WTC11 (cell line): ENCODE data around the gene DBN1.

ENCODE experiments used
- ATF3 ChIP-seq: sonication (generic); formaldehyde crosslinking; conservative IDR thresholded peaks from 2 replicates; pipeline ENCODE4 v1.8.1; 2022; ENCODE audit warnings: mild to moderate bottlenecking, missing genetic modification reagents
- ESRRA ChIP-seq: sonication (generic); formaldehyde crosslinking; IDR thresholded peaks from 2 replicates; pipeline ENCODE4 v1.8.1; 2022; ENCODE audit warnings: mild to moderate bottlenecking, missing genetic modification reagents, borderline replicate concordance
- NR1H2 ChIP-seq: sonication (generic); formaldehyde crosslinking; IDR thresholded peaks from 2 replicates; pipeline ENCODE4 v1.9.0; 2021; ENCODE audit warnings: mild to moderate bottlenecking, moderate library complexity, missing genetic modification reagents
- NR3C1 ChIP-seq: sonication (generic); formaldehyde crosslinking; conservative IDR thresholded peaks from 2 replicates; pipeline ENCODE4 v1.8.1; 2023; ENCODE audit warnings: low read depth, mild to moderate bottlenecking, missing genetic modification reagents
- RELA ChIP-seq: sonication (generic); formaldehyde crosslinking; IDR thresholded peaks from 2 replicates; pipeline ENCODE4 v1.8.1; 2022; ENCODE audit warnings: missing genetic modification reagents, mild to moderate bottlenecking, borderline replicate concordance
- ZNF121 ChIP-seq: sonication (generic); formaldehyde crosslinking; IDR thresholded peaks from 2 replicates; pipeline ENCODE4 v1.8.0; 2023; ENCODE audit warnings: missing genetic modification reagents
- ZNF219 ChIP-seq: sonication (generic); formaldehyde crosslinking; IDR thresholded peaks from 2 replicates; pipeline ENCODE4 v1.8.0; 2023; ENCODE audit warnings: missing genetic modification reagents, mild to moderate bottlenecking, borderline replicate concordance
- TF ChIP-seq, protein P1 (sequence below): fragments of 200-600 bp; IDR thresholded peaks from 2 replicates; pipeline ENCODE4 v1.8.0; 2022; ENCODE audit warnings: antibody characterized with exemption

DNA sequence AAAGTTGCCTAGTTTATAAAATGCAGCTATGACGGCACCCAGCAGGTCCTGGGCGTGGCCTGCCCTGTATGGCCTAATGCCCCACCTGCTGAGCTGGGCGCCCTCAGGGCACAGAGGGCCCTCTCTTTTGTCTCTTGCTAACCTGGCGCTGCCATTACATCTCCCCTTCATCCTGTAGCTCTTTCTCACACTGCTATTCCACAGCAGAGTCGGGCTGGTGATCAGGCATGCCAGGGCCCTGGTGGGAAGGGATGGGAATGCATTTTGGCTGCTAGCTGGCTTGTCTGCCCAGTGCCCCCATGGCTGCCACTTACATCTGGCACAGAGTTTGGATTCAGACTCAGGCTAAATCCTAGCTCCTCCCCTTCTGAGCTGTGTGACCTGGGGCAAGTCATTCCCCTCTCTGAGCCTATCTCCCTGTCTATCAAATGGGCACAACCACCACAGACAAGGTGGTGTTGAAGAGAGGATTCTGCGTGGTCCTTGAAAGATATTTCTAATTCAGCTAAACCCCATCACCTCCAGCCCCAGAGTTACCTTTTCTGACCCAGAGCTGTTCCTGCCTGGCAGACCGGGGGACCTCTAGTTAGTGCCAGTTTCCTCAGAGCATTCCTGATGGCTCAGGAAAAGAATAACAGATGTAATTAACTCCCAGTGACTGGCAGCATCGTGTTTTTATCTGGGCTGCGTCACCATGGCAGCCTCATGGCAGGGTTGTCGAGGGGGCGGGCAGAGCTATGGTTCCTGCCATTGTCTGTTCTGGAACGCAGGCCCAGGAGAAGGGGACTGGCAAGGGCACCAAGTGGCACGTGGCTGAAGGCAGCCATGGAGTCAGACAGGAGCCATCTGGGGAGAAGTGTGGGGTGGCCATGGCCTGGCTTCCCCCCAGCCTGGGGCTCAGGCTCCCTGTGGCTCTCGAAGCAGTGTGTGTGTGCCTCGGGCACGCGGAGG, 20.5 kb downstream of the DBN1 start:
- TF ChIP-seq, protein P1, sequence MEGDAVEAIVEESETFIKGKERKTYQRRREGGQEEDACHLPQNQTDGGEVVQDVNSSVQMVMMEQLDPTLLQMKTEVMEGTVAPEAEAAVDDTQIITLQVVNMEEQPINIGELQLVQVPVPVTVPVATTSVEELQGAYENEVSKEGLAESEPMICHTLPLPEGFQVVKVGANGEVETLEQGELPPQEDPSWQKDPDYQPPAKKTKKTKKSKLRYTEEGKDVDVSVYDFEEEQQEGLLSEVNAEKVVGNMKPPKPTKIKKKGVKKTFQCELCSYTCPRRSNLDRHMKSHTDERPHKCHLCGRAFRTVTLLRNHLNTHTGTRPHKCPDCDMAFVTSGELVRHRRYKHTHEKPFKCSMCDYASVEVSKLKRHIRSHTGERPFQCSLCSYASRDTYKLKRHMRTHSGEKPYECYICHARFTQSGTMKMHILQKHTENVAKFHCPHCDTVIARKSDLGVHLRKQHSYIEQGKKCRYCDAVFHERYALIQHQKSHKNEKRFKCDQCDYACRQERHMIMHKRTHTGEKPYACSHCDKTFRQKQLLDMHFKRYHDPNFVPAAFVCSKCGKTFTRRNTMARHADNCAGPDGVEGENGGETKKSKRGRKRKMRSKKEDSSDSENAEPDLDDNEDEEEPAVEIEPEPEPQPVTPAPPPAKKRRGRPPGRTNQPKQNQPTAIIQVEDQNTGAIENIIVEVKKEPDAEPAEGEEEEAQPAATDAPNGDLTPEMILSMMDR: no peak
- TF ChIP-seq NR3C1: no peak
- no peak for TF ChIP-seq ESRRA
- no peak for TF ChIP-seq ZNF121 (CRISPR knock-in tag)
- TF ChIP-seq NR1H2 (CRISPR knock-in tag): no peak
- no peak for TF ChIP-seq RELA (CRISPR knock-in tag)
- TF ChIP-seq ATF3 (CRISPR knock-in tag): no peak
- TF ChIP-seq ZNF219 (CRISPR knock-in tag): no peak
